NCI-H526 treated with DMSO at 0.1 percent for 48 hours (cell line): ENCODE results near the gene RTL5.
A peak's percentile ranks its signal among the peaks of the same experiment; 100 is the strongest.
"Not testable (repeated sequence)": the region's sequence is repeated elsewhere in the genome, so short reads cannot be mapped to it uniquely, and the experiment has no call there.

Source experiments
- DNase-seq: peaks from one replicate; lab custom pipeline; 2025; lab: John Stamatoyannopoulos, UW

RTL5 gene

GRCh38 chrX:72131317-72132294 lies at the start of gene RTL5:
TSS of gene RTL5 (minus strand) at chrX:72131915.
- DNase-seq: peak; percentile 66

- DNase-seq: no peak
Measured at GRCh38 chrX:72180539-72180938, 48.8 kb upstream of the RTL5 start.

GRCh38 chrX:72176981-72177380 lies 45.3 kb upstream of the RTL5 start:
- no peak for DNase-seq

GRCh38 chrX:72176289-72176688 lies 44.6 kb upstream of the RTL5 start:
- DNase-seq: not testable (repeated sequence)

- DNase-seq: no peak
Measured at GRCh38 chrX:72169008-72169728, 37.5 kb upstream of the RTL5 start.

- no peak for DNase-seq
Measured at GRCh38 chrX:72165551-72165950, 33.8 kb upstream of the RTL5 start.

GRCh38 chrX:72159769-72160168 lies 28.1 kb upstream of the RTL5 start:
- no peak for DNase-seq

GRCh38 chrX:72158773-72159172 lies 27.1 kb upstream of the RTL5 start:
- DNase-seq: no peak

GRCh38 chrX:72146527-72146926 lies 14.8 kb upstream of the RTL5 start:
- DNase-seq: peak; percentile 36

GRCh38 chrX:72145181-72145580 lies 13.5 kb upstream of the RTL5 start:
- no peak for DNase-seq

GRCh38 chrX:72143609-72143907 lies 11.8 kb upstream of the RTL5 start:
- DNase-seq: no peak

GRCh38 chrX:72142794-72143608 lies 11.3 kb upstream of the RTL5 start:
- DNase-seq: no peak

- peak; percentile 52 for DNase-seq
Measured at GRCh38 chrX:72142094-72142793, 10.5 kb upstream of the RTL5 start.

GRCh38 chrX:72141372-72142004 lies 9.8 kb upstream of the RTL5 start:
- no peak for DNase-seq

- no peak for DNase-seq
Measured at GRCh38 chrX:72139538-72139937, 7.8 kb upstream of the RTL5 start.

GRCh38 chrX:72137846-72138495 lies 6.3 kb upstream of the RTL5 start:
- no peak for DNase-seq

- no peak for DNase-seq
Measured at GRCh38 chrX:72133851-72134546, 2.3 kb upstream of the RTL5 start.

GRCh38 chrX:72132456-72132855 lies 741 bp upstream of the RTL5 start:
- DNase-seq: no peak

GRCh38 chrX:72130762-72131250 lies 909 bp downstream of the RTL5 start:
- no peak for DNase-seq
